ENCODE measurements around the gene ZNF613. TPM values are rescaled to one million over a fixed set of nuclear protein-coding genes. Genes with fewer than 3 reads are reported as not detected.

ZNF613 gene
- total and polyA plus RNA-seq, 2 donors from 2014 or later, result 5.8 to 6.9 TPM

DNA sequence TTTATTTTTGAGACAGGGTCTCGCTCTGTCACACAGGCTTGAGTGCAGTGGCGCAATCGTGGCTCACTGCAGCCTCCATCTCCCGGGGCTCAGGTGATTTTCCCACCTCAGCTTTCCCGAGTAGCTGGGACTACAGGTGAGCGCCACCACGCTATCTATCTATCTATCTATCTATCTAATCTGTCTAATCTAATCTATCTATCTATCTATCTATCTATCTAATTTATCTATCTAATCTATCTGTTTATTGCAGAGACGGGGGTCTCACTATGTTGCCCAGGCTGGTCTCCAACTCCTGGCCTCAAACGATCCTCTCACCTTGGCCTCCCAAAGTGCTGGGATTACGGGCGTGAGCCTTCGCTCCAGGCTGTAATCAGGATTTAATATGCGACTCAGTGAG lies 587 bp downstream of the ZNF613 start:
- no peaks in the 10 kb centered on the region for H3K27me3 ChIP-seq (ENCODE audit: control insufficient read depth, insufficient read depth, low read length)
- no peak for FAIRE-seq
- intact Hi-C loops (cut with DNase I), result no loop called here
- H3K36me3 ChIP-seq (ENCODE audit: control insufficient read depth in 2 of 3, insufficient read depth in 3 of 3, low read length in 3 of 3), result peaks cover 0 to 4% (median 2%) of the 10 kb centered on the region in 3 donors
- DNase-seq, result peak in 1 of 5 donors; percentile 37
- H3K9ac ChIP-seq (ENCODE audit: low read length in 3 of 3), result peak overlapping the region; percentile 74 to 100 (median 82)
- peak overlapping the region in 1 of 2 donors; percentile 97 for H3K27ac ChIP-seq (ENCODE audit: low read depth in 2 of 2, low read length in 2 of 2)
- TF ChIP-seq, protein P1, sequence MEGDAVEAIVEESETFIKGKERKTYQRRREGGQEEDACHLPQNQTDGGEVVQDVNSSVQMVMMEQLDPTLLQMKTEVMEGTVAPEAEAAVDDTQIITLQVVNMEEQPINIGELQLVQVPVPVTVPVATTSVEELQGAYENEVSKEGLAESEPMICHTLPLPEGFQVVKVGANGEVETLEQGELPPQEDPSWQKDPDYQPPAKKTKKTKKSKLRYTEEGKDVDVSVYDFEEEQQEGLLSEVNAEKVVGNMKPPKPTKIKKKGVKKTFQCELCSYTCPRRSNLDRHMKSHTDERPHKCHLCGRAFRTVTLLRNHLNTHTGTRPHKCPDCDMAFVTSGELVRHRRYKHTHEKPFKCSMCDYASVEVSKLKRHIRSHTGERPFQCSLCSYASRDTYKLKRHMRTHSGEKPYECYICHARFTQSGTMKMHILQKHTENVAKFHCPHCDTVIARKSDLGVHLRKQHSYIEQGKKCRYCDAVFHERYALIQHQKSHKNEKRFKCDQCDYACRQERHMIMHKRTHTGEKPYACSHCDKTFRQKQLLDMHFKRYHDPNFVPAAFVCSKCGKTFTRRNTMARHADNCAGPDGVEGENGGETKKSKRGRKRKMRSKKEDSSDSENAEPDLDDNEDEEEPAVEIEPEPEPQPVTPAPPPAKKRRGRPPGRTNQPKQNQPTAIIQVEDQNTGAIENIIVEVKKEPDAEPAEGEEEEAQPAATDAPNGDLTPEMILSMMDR (IDR thresholded peaks at IDR 0.05; ENCODE audit: borderline replicate concordance, extremely low read depth, insufficient read depth), result no peak
- H3K4me1 ChIP-seq (ENCODE audit: control insufficient read depth in 2 of 3, insufficient read depth in 2 of 3, low read depth in 1 of 3, low read length in 3 of 3), result peaks cover 0 to 6% (median 0%) of the 10 kb centered on the region in 3 donors
- peaks cover 0 to 4% (median 0%) of the 10 kb centered on the region in 3 donors for H3K9me3 ChIP-seq (ENCODE audit: control insufficient read depth in 2 of 3, insufficient read depth in 1 of 3, low read length in 3 of 3)
- peak overlapping the region; percentile 79 to 100 (median 83) for H3K4me3 ChIP-seq (ENCODE audit: low read length in 3 of 3)

DNA sequence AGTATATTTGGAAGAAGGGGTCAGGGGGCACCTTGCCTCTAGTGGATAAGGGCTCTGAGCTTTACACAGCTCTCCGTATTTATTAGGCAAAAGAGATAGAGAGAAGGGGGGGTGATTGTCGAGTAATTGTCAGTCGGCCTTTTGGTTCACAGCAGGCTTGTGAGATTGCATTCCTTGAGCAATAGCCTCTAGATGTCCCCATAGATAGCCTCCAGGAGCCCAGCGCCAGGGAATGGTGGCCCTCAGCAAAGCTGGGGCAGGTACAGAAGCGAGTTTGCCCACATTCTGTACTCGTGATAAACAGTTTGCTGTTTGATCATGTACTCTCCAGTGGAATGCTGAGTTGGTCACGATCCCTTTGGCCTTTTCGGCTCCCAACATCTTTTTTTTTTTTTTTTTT lies 4.6 kb downstream of the ZNF613 start:
- H3K4me1 ChIP-seq (ENCODE audit: control insufficient read depth in 2 of 3, insufficient read depth in 2 of 3, low read depth in 1 of 3, low read length in 3 of 3), result peaks cover 0 to 4% (median 0%) of the 10 kb centered on the region in 3 donors
- H3K36me3 ChIP-seq (ENCODE audit: control insufficient read depth in 2 of 3, insufficient read depth in 3 of 3, low read length in 3 of 3), result peaks cover 6 to 24% (median 21%) of the 10 kb centered on the region in 3 donors
- TF ChIP-seq, protein P1 (IDR thresholded peaks at IDR 0.05; ENCODE audit: borderline replicate concordance, extremely low read depth, insufficient read depth), result no peak
- H3K4me3 ChIP-seq (ENCODE audit: low read length in 3 of 3), result no peak overlapping the region
- H3K27me3 ChIP-seq (ENCODE audit: control insufficient read depth, insufficient read depth, low read length), result no peaks in the 10 kb centered on the region
- H3K9me3 ChIP-seq (ENCODE audit: control insufficient read depth in 2 of 3, insufficient read depth in 1 of 3, low read length in 3 of 3), result no peaks in the 10 kb centered on the region
- DNase-seq (no peak), FAIRE-seq (no peak)
- intact Hi-C loops (cut with DNase I), result no loop called here
- no peak overlapping the region for H3K27ac ChIP-seq (ENCODE audit: low read depth in 2 of 2, low read length in 2 of 2)
- H3K9ac ChIP-seq (ENCODE audit: low read length in 3 of 3), result no peak overlapping the region

DNA sequence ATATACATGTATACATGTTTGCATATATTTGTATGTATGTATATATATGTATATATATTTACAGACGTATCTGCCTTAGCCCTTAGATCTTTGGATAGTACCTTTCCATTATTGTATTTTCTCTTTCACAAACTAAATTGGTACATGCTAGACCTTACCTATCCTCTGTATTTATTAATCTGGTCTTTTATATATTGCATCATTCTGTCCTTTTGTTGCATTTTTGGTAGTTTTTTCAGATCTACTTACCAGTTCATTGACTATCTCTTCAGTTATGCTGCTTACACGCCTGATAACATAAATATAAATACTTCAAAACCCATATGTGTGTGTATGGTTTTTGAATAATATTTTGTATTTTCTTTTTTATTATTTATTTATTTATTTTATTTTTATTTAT lies 11.7 kb downstream of the ZNF613 start:
- peaks cover 10 to 37% (median 17%) of the 10 kb centered on the region in 3 donors for H3K9me3 ChIP-seq (ENCODE audit: control insufficient read depth in 2 of 3, insufficient read depth in 1 of 3, low read length in 3 of 3)
- no peak overlapping the region for H3K27ac ChIP-seq (ENCODE audit: low read depth in 2 of 2, low read length in 2 of 2)
- no peaks in the 10 kb centered on the region for H3K4me1 ChIP-seq (ENCODE audit: control insufficient read depth in 2 of 3, insufficient read depth in 2 of 3, low read depth in 1 of 3, low read length in 3 of 3)
- intact Hi-C loops (cut with DNase I), result no loop called here
- no peak for DNase-seq
- no peaks in the 10 kb centered on the region for H3K27me3 ChIP-seq (ENCODE audit: control insufficient read depth, insufficient read depth, low read length)
- FAIRE-seq, result no peak
- TF ChIP-seq, protein P1 (IDR thresholded peaks at IDR 0.05; ENCODE audit: borderline replicate concordance, extremely low read depth, insufficient read depth), result no peak
- H3K36me3 ChIP-seq (ENCODE audit: control insufficient read depth in 2 of 3, insufficient read depth in 3 of 3, low read length in 3 of 3), result peaks cover 41 to 69% (median 57%) of the 10 kb centered on the region in 3 donors
- H3K9ac ChIP-seq (ENCODE audit: low read length in 3 of 3), result no peak overlapping the region
- no peak overlapping the region for H3K4me3 ChIP-seq (ENCODE audit: low read length in 3 of 3)

Measured in kidney (tissue), 14 donors.